IPS DF 4.7 (cell line): ENCODE data around the gene DECR2.
"Not testable (repeated sequence)": the region's sequence is repeated elsewhere in the genome, so short reads cannot be mapped to it uniquely, and the experiment has no call there.

Source experiments
- DNase-seq: peaks from one replicate; pipeline ENCODE4 v3.0.0-alpha.2; 2013; ENCODE audit warnings: low spot score; ENCODE audit errors: extremely low read depth

DECR2 gene

GRCh38 chr16:379183-379960, 22.3 kb upstream of the DECR2 start:
- no peak for DNase-seq

GRCh38 chr16:379961-380761, 21.5 kb upstream of the DECR2 start:
- no peak for DNase-seq

GRCh38 chr16:380762-381011, 21.0 kb upstream of the DECR2 start:
- no peak for DNase-seq

- DNase-seq: no peak
Measured at GRCh38 chr16:381012-381788, 20.5 kb upstream of the DECR2 start.

GRCh38 chr16:381789-382717, 19.6 kb upstream of the DECR2 start, which contains the start of gene PGAP6:
TSS of gene PGAP6 (minus strand) at chr16:381978. CDS start at chr16:381821, 157 bp downstream.
- no peak for DNase-seq

- no peak for DNase-seq
Measured at GRCh38 chr16:383326-384051, 18.2 kb upstream of the DECR2 start.

GRCh38 chr16:386641-387156, 15.0 kb upstream of the DECR2 start:
- no peak for DNase-seq

- not testable (repeated sequence) for DNase-seq
Measured at GRCh38 chr16:387761-388666, 13.7 kb upstream of the DECR2 start.

- no peak for DNase-seq
Measured at GRCh38 chr16:389352-389751, 12.3 kb upstream of the DECR2 start.

- DNase-seq: no peak
Measured at GRCh38 chr16:391885-392335, 9.8 kb upstream of the DECR2 start.

- DNase-seq: no peak
Measured at GRCh38 chr16:392450-393030, 9.1 kb upstream of the DECR2 start.

GRCh38 chr16:396199-396598, 5.5 kb upstream of the DECR2 start:
- no peak for DNase-seq

GRCh38 chr16:396605-397004, 5.1 kb upstream of the DECR2 start:
- DNase-seq: no peak

- DNase-seq: no peak
Measured at GRCh38 chr16:397135-397661, 4.5 kb upstream of the DECR2 start, which contains the start of gene NME4. TSS of gene NME4 (plus strand) at chr16:397199. CDS start at chr16:397223, 24 bp downstream.

GRCh38 chr16:397736-398332, 3.9 kb upstream of the DECR2 start:
- DNase-seq: no peak

GRCh38 chr16:398561-399339, 2.9 kb upstream of the DECR2 start:
- DNase-seq: no peak
